GM19099 (cell line): ENCODE results near the gene ANKRD12.

Experiments used
- POLR2A ChIP-seq: IDR thresholded peaks from 3 replicates; pipeline ENCODE4 v1.6.1; 2011; ENCODE audit warnings: low read depth; ENCODE audit not compliant: insufficient read length; ENCODE audit errors: extremely low read depth

Gene ANKRD12

DNA sequence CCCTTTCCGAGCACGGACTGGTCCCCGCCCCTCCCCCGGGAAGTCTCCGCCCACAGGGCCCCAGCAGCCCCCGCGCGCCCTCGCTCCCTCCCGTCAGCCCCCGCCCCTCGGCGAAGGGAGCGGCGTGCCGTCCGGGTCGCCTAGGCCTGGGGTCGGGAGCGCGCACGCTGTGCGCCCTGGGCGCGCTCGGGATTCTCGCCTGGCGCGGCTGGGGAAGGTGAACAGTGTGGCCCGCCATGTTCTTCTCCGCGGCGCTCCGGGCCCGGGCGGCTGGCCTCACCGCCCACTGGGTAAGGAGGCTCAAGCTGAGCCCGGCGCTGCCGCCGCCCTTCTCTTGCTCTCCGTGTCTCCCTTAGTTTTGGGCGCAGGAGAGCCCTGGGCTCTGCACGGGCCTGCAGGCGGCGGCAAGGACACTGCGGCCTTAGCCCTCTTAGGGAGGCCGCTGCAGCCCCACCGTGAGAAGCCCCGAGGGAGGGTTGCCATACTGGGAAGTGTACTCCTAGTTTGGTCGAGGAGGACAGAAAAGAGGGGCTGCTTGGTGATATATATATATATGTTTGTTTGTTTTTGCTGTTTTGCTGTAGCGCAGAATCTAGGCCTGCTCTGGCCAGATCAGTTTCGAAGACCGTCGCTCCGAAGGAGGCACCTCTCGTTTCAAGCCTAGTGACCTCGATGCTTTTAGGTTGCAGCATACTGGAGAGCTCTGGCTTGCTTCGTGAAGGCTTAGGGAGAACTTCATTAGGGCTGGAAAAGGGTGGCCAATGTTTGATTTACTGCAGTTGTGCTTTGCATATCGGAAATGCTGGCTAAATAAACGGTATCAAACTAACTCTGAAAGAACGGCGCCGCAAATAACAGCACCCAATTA is 33.8 kb upstream of the ANKRD12 start, which contains the start of gene NDUFV2:
TSS of gene NDUFV2 (plus strand) at position 192 of the 868 bp plus-strand sequence. CDS start at position 237, 45 bp downstream.
- peak; percentile 85 for TF ChIP-seq POLR2A

GRCh38 chr18:9103376-9103873 is 33.2 kb upstream of the ANKRD12 start:
- TF ChIP-seq POLR2A: no peak

DNA sequence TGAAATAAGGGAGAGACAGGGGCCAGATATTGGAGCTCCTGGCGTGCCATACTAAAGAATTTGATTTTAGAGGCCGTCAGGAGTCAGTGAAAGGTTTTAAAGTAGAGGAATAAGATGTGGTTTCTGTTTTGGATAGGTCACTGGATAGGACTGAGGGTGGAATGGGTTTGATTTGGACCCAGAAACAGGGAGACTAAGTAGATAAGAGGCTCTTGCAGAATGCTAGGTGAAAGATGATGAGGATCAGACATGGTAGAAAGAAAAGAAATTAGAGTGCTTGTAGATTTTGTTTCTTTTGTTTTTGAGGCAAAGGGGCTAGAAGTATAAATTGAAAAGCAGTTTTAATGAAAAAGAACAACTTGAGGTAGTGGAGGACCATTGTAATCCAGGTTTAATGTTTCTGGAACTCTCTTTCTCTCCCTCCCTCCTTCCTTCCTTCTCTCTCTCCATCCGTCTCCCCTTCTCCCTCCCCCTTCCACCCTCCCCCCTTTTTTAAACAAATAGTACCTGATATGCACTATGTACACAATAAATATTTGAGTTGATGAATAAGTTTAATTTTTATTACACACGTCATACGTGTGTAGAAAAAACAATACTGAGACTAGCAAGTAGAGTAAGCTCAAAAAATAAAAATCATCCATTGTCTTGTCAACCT is 32.2 kb upstream of the ANKRD12 start:
- no peak for TF ChIP-seq POLR2A

DNA sequence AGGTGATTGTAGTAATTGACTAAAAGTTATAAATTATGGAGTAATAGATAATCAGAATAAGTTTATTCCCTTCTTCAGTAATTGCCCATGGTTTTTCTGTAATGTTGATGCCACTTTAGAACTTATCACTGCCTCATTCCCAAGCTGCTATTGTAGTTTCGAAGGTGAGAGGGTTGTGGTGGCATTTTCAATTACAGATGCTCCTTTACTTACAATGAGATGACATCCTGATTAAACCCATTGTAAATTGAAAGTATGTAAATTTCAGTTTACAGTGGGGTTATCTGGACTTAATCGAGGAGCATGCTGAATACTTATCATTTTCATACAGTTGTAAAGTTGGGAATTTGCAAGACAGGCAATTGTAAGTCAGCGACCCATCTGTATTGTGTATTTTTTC is 31.2 kb upstream of the ANKRD12 start:
- TF ChIP-seq POLR2A: no peak

GRCh38 chr18:9106094-9106493 is 30.5 kb upstream of the ANKRD12 start:
- TF ChIP-seq POLR2A: no peak

GRCh38 chr18:9106800-9107584 is 29.6 kb upstream of the ANKRD12 start:
- no peak for TF ChIP-seq POLR2A

DNA sequence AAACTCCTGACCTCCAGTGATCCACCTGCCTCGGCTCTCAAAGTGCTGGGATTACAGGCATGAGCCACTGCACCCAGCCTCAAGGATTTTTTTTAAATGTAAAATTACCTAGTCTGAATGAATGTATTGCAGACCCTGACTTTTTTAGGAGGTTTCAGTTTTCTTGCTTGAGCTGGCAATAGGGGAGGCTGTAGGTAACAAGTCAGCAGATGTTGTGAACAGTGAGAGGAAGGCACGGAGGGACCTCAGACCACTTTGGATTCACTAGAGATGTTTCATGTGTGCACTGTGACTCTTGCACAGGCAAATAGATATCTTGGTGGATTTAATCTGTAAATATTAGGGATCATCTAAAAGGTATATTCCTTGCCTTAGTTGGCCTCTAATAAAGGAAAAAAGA is 27.7 kb upstream of the ANKRD12 start:
- TF ChIP-seq POLR2A: no peak

- TF ChIP-seq POLR2A: no peak
Measured at GRCh38 chr18:9109523-9109922, 27.1 kb upstream of the ANKRD12 start.

DNA sequence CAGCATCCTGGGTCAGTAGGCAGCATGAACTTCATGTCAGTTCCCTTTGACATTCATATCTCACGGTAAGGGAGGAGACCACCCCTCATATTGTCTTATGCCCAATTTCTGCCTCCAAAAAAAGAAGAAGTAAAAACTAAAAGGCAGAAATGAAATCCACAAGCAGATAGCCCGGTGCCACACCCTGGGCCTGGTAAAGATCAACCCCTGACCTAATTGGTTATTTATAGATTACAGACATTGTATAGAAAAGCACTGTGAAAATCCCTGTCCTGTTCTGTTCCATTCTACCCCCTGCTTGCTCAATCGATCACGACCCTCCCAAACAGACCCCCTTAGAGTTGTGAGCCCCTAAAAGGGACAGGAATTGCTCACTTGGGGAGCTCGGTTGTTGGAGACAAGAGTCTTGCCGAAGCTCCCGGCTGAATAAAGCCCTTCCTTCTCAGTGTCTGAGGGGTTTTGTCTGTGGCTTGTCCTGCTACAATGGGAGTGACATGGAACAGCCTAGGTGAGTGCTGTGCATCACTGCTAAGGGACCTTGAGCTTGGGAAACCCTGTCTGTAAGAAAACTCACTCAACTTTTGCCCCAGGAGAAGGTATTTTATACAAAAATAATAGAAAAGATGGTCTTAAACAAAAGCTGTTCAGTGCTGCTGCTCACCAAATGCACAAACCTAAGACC is 23.0 kb upstream of the ANKRD12 start:
- no peak for TF ChIP-seq POLR2A

GRCh38 chr18:9115984-9116383 is 20.6 kb upstream of the ANKRD12 start:
- TF ChIP-seq POLR2A: no peak

- no peak for TF ChIP-seq POLR2A
Measured at GRCh38 chr18:9117980-9118841, 18.4 kb upstream of the ANKRD12 start.

- TF ChIP-seq POLR2A: no peak
Measured at GRCh38 chr18:9120796-9121195, 15.8 kb upstream of the ANKRD12 start.

- no peak for TF ChIP-seq POLR2A
Measured at GRCh38 chr18:9123520-9123919, 13.1 kb upstream of the ANKRD12 start.

GRCh38 chr18:9124824-9125223 is 11.8 kb upstream of the ANKRD12 start:
- no peak for TF ChIP-seq POLR2A
